Effector memory CD4-positive, alpha-beta T cell (primary cell): ENCODE measurements around the gene HMCN2.
"Not testable (repeated sequence)": the region's sequence is repeated elsewhere in the genome, so short reads cannot be mapped to it uniquely, and the experiment has no call there.

Experiments used
- DNase-seq, 3 donors: peaks; one replicate each; pipeline ENCODE4 v3.0.0-alpha.2; 2020
- H3K27ac ChIP-seq: 2 replicates; pipeline ENCODE4 v1.7.0; 2013; ENCODE audit warnings: mild to moderate bottlenecking, low read length, moderate library complexity; ENCODE audit not compliant: insufficient read depth, poor library complexity, severe bottlenecking
- H3K27me3 ChIP-seq: replicated peaks from 2 replicates; pipeline ENCODE4 v1.7.0; 2013; ENCODE audit warnings: mild to moderate bottlenecking, low read length; ENCODE audit not compliant: insufficient read depth, control insufficient read depth, poor library complexity, severe bottlenecking
- H3K36me3 ChIP-seq: 2 replicates; pipeline ENCODE4 v1.7.0; 2013; ENCODE audit warnings: mild to moderate bottlenecking, low read length, moderate library complexity; ENCODE audit not compliant: control insufficient read depth, insufficient read depth
- H3K4me1 ChIP-seq: 2 replicates; pipeline ENCODE4 v1.7.0; 2013; ENCODE audit warnings: low read length, mild to moderate bottlenecking; ENCODE audit not compliant: control insufficient read depth, insufficient read depth, poor library complexity, severe bottlenecking
- H3K4me3 ChIP-seq: 2 replicates; pipeline ENCODE4 v1.7.0; 2013; ENCODE audit warnings: low read length, low read depth, mild to moderate bottlenecking; ENCODE audit not compliant: insufficient read depth, poor library complexity, severe bottlenecking
- H3K9me3 ChIP-seq: 2 replicates; pipeline ENCODE4 v1.7.0; 2013; ENCODE audit warnings: mild to moderate bottlenecking, low read length, moderate library complexity; ENCODE audit not compliant: control insufficient read depth

Gene HMCN2

DNA sequence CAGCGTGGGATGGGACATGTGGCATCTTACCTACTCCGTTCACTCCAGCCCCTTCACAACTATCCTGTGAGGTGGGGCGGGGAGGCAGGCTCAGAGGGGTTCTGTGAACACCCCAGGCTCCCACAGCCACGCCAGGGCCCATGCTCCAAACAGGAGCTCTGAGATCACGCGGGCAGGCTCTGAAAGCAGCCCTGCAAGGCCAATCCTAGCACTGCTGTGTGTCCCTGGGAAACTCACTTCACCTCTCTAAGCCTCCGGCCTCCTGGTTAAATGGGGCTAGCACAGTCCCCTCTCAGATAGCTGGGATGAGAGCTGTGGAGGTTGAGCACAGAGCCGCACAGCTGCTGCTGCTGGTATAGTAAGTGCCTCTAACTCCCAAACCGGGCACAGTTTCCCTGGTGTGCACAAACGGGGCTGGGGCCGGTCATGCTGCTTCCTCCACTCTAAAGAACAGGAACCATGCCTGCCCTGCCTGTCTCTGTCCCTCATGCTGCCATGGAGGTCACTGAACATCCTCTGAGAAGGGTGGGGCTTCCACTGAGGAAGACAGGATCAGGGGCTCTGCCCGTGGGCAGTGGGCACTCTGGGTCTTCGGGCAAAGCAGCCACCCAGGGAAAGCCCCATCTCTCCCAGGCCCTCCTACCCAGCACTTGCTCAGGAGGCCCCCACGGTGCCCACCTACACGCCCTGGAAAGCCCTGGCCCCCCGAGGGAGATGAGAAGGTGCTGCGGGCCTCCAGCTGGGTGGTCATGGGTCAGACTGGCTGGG is 166.2 kb downstream of the HMCN2 start:
- Histone ChIP-seq H3K9me3 (no peaks in the 10 kb centered on the region), H3K36me3 (no peaks in the 10 kb centered on the region), H3K4me3 (no peak overlapping the region), H3K4me1 (no peaks in the 10 kb centered on the region), H3K27me3 (peaks cover 12% of the 10 kb centered on the region), H3K27ac (no peak overlapping the region)
- DNase-seq = no peak

GRCh38 chr9:130432362-130432761 is 166.8 kb downstream of the HMCN2 start:
- Histone ChIP-seq H3K4me1 (no peaks in the 10 kb centered on the region), H3K27me3 (peaks cover 12% of the 10 kb centered on the region), H3K27ac (no peak overlapping the region), H3K36me3 (no peaks in the 10 kb centered on the region), H3K4me3 (no peak overlapping the region), H3K9me3 (no peaks in the 10 kb centered on the region)
- no peak for DNase-seq

GRCh38 chr9:130432796-130433167 is 167.2 kb downstream of the HMCN2 start:
- no peaks in the 10 kb centered on the region for H3K36me3 ChIP-seq
- H3K4me3 ChIP-seq = no peak overlapping the region
- H3K27ac ChIP-seq = no peak overlapping the region
- no peaks in the 10 kb centered on the region for H3K9me3 ChIP-seq
- peaks cover 12% of the 10 kb centered on the region for H3K27me3 ChIP-seq
- DNase-seq = no peak
- H3K4me1 ChIP-seq = no peaks in the 10 kb centered on the region

- Histone ChIP-seq H3K4me3 (no peak overlapping the region), H3K36me3 (no peaks in the 10 kb centered on the region), H3K27me3 (peaks cover 12% of the 10 kb centered on the region), H3K27ac (no peak overlapping the region), H3K9me3 (no peaks in the 10 kb centered on the region), H3K4me1 (no peaks in the 10 kb centered on the region)
- no peak for DNase-seq
These were observed 167.8 kb downstream of the HMCN2 start for GRCh38 chr9:130433168-130433946.

DNA sequence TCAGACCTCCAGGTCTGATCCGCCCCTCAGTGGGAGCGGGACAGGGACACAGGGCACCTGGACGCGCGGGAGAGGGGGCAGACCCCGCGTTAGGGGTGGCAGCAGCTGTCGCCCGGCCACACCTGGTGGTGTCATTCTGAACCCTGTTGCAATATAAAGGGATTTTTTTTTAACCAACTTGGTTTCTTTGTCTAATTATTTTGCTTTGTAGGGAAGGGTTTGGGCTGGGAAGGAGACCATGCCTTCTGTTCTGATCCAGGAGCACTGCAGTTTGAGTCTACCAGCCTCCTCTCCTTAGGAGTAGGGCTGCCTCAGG is 168.3 kb downstream of the HMCN2 start:
- Histone ChIP-seq H3K27me3 (peaks cover 15% of the 10 kb centered on the region), H3K4me1 (no peaks in the 10 kb centered on the region), H3K27ac (no peak overlapping the region), H3K4me3 (no peak overlapping the region), H3K36me3 (no peaks in the 10 kb centered on the region), H3K9me3 (no peaks in the 10 kb centered on the region)
- DNase-seq = no peak

- not testable (repeated sequence) for H3K36me3 ChIP-seq, H3K9me3 ChIP-seq, H3K4me1 ChIP-seq, H3K27ac ChIP-seq, DNase-seq, H3K4me3 ChIP-seq
- H3K27me3 ChIP-seq = peaks cover 15% of the 10 kb centered on the region
These were observed 169.1 kb downstream of the HMCN2 start for GRCh38 chr9:130434656-130435055.

GRCh38 chr9:130437011-130437789 is 171.6 kb downstream of the HMCN2 start:
- Histone ChIP-seq H3K27me3 (peaks cover 15% of the 10 kb centered on the region), H3K4me3 (no peak overlapping the region), H3K36me3 (no peaks in the 10 kb centered on the region), H3K9me3 (peaks cover 4% of the 10 kb centered on the region), H3K4me1 (no peaks in the 10 kb centered on the region), H3K27ac (no peak overlapping the region)
- no peak for DNase-seq

DNA sequence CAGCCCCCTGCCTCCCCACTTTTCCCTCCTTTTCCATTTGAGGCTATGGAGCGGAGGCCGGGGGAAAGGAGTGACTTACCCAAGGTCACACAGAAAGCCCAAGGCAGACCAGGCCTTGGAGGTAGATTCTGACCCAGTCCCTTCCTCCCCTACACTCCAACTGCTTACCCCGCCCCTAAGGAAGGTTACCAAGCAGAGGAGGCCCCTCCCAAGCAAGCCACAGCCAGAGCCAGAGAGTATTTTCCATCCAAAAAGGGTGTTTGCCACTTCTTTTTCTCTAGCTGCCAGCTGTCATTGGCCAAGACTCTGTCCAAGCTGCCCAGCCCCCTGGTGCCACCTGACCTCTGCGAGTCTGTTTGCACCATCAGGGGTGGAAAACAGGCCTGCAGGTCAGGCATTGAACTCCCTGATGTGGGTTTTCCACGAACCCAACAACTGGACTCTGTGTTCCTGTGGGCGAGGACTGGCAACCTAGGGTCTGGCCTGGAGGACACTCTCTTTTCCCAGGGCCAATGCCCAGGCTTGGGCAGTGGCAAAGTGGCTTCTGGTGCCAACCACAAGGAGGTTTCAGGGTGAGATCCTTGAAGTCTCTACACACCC is 172.9 kb downstream of the HMCN2 start:
- DNase-seq = no peak
- H3K27ac ChIP-seq = no peak overlapping the region

GRCh38 chr9:130441031-130441430 is 175.5 kb downstream of the HMCN2 start:
- Histone ChIP-seq H3K4me1 (peaks cover 7% of the 10 kb centered on the region), H3K9me3 (peaks cover 4% of the 10 kb centered on the region), H3K27me3 (peaks cover 23% of the 10 kb centered on the region), H3K27ac (no peak overlapping the region), H3K4me3 (no peak overlapping the region), H3K36me3 (no peaks in the 10 kb centered on the region)
- DNase-seq = no peak

More for the DNA sequence above, 172.9 kb downstream of the HMCN2 start:
- Histone ChIP-seq H3K27me3 (peaks cover 7% of the 10 kb centered on the region), H3K36me3 (no peaks in the 10 kb centered on the region), H3K4me3 (no peak overlapping the region), H3K9me3 (peaks cover 4% of the 10 kb centered on the region), H3K4me1 (no peaks in the 10 kb centered on the region)
